ACC112 (cell line): Measurements from ENCODE around the gene ELK3.
A peak's percentile ranks its signal among the peaks of the same experiment; 100 is the strongest.

Experiments used
- H2AFZ ChIP-seq: fragments of 200-600 bp; sonication (generic); one replicate; pipeline ENCODE4 v1.6.0; 2017; ENCODE audit warnings: antibody characterized with exemption, low read length; ENCODE audit not compliant: unreplicated experiment
- H3K27ac ChIP-seq: fragments of 200-600 bp; sonication (generic); 2 replicates; pipeline ENCODE4 v1.5.1; 2014; ENCODE audit warnings: low read depth, mild to moderate bottlenecking, antibody characterized with exemption, low read length, moderate library complexity
- H3K27me3 ChIP-seq: fragments of 200-600 bp; sonication (generic); 2 replicates; pipeline ENCODE4 v1.6.1; 2014; ENCODE audit warnings: mild to moderate bottlenecking, antibody characterized with exemption, low read length, moderate library complexity, mixed read lengths; ENCODE audit not compliant: insufficient read depth
- H3K36me3 ChIP-seq: fragments of 200-600 bp; sonication (generic); 2 replicates; pipeline ENCODE4 v1.6.1; 2016; ENCODE audit warnings: mild to moderate bottlenecking, antibody characterized with exemption, low read length, moderate library complexity, mixed read lengths; ENCODE audit not compliant: insufficient read depth
- H3K4me1 ChIP-seq: fragments of 200-600 bp; sonication (generic); one replicate; pipeline ENCODE4 v1.6.1; 2016; ENCODE audit warnings: low read length, mixed read lengths; ENCODE audit not compliant: insufficient read depth, unreplicated experiment, control insufficient read depth
- H3K4me3 ChIP-seq: fragments of 200-600 bp; sonication (generic); 2 replicates; pipeline ENCODE4 v1.5.1; 2014; ENCODE audit warnings: mild to moderate bottlenecking, low read depth, low read length
- H3K79me2 ChIP-seq: fragments of 200-600 bp; sonication (generic); one replicate; pipeline ENCODE4 v1.6.0; 2016; ENCODE audit warnings: low read length; ENCODE audit not compliant: control insufficient read depth, unreplicated experiment, insufficient read depth

ELK3 gene

GRCh38 chr12:96241846-96242256, 47.7 kb downstream of the ELK3 start:
- Histone ChIP-seq H3K27me3 (no peaks in the 10 kb centered on the region), H3K36me3 (peaks cover 24% of the 10 kb centered on the region; the same call in 1 of the 2 replicates), H3K4me3 (no peak overlapping the region), H2AFZ (no peak overlapping the region), H3K4me1 (peaks cover 41% of the 10 kb centered on the region), H3K79me2 (peaks cover 88% of the 10 kb centered on the region), H3K27ac (peak overlapping the region; percentile 62)

- Histone ChIP-seq H3K27ac (peak overlapping the region; percentile 62), H3K36me3 (peaks cover 31% of the 10 kb centered on the region; the same call in 1 of the 2 replicates), H3K79me2 (peaks cover 93% of the 10 kb centered on the region), H3K4me3 (no peak overlapping the region), H3K27me3 (no peaks in the 10 kb centered on the region), H3K4me1 (peaks cover 41% of the 10 kb centered on the region), H2AFZ (no peak overlapping the region)
Observed at GRCh38 chr12:96242597-96242996, 48.4 kb downstream of the ELK3 start.

- Histone ChIP-seq H3K4me3 (no peak overlapping the region), H3K27me3 (no peaks in the 10 kb centered on the region), H3K4me1 (peaks cover 33% of the 10 kb centered on the region), H3K79me2 (peaks cover 96% of the 10 kb centered on the region), H3K36me3 (peaks cover 49% of the 10 kb centered on the region; the same call in 1 of the 2 replicates), H3K27ac (peak overlapping the region; percentile 17; the same call in 1 of the 2 replicates), H2AFZ (no peak overlapping the region)
Observed at GRCh38 chr12:96244826-96245225, 50.7 kb downstream of the ELK3 start.

DNA sequence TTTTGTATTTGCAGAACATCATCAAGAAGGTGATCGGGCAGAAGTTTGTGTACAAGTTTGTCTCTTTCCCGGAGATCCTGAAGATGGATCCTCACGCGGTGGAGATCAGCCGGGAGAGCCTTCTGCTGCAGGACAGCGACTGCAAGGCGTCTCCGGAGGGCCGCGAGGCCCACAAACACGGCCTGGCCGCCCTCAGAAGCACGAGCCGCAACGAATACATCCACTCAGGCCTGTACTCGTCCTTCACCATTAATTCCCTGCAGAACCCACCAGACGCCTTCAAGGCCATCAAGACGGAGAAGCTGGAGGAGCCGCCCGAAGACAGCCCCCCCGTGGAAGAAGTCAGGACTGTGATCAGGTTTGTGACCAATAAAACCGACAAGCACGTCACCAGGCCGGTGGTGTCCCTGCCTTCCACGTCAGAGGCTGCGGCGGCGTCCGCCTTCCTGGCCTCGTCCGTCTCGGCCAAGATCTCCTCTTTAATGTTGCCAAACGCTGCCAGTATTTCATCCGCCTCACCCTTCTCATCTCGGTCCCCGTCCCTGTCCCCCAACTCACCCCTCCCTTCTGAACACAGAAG, 52.8 kb downstream of the ELK3 start:
- H3K27me3 ChIP-seq = no peaks in the 10 kb centered on the region
- H3K36me3 ChIP-seq = peaks cover 62% of the 10 kb centered on the region
- peaks cover 25% of the 10 kb centered on the region for H3K4me1 ChIP-seq
- no peak overlapping the region for H2AFZ ChIP-seq
- no peak overlapping the region for H3K4me3 ChIP-seq
- peaks cover 98% of the 10 kb centered on the region for H3K79me2 ChIP-seq
- H3K27ac ChIP-seq = peak overlapping the region; percentile 51; the same call in 1 of the 2 replicates

- Histone ChIP-seq H3K79me2 (peaks cover 98% of the 10 kb centered on the region), H3K27me3 (no peaks in the 10 kb centered on the region), H3K36me3 (peaks cover 63% of the 10 kb centered on the region), H2AFZ (no peak overlapping the region), H3K27ac (peak overlapping the region; percentile 51; the same call in 1 of the 2 replicates), H3K4me3 (no peak overlapping the region), H3K4me1 (peaks cover 20% of the 10 kb centered on the region)
Observed at GRCh38 chr12:96247563-96247962, 53.4 kb downstream of the ELK3 start.

GRCh38 chr12:96248136-96248931, 54.2 kb downstream of the ELK3 start:
- Histone ChIP-seq H3K36me3 (peaks cover 61% of the 10 kb centered on the region), H3K79me2 (peaks cover 98% of the 10 kb centered on the region), H2AFZ (no peak overlapping the region)

GRCh38 chr12:96249196-96250118, 55.3 kb downstream of the ELK3 start:
- peaks cover 15% of the 10 kb centered on the region for H3K4me1 ChIP-seq
- peaks cover 63% of the 10 kb centered on the region for H3K36me3 ChIP-seq

More at GRCh38 chr12:96248136-96248931, 54.2 kb downstream of the ELK3 start:
- Histone ChIP-seq H3K4me3 (no peak overlapping the region), H3K4me1 (peaks cover 12% of the 10 kb centered on the region), H3K27me3 (no peaks in the 10 kb centered on the region), H3K27ac (no peak overlapping the region)

DNA sequence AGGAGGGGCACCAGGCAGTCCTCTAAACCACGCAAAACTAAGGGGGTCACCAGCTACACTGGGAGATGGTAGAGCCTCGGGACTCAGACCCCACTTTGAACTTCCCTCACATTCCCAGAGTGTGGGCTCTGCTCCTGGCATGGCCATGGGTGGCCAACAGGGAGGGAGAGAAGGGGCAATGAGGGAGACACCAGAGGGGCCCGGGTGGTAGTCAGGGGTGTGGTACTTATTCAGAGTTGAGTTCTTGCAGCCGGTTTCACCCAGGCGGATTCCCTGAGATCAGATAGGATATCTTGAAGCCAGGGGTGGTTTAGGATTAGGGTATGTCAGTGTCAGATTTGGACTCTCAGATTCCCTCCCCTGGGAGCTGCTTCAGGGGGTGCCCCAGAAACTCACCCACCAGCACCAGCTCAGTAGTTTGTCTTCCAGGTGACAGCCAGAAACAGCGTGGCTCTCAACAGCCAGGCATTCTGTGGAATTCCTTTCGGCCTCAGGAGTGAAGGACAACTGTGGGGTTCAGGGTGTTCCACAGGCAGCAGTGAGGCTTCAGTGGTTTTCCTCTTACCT, 56.0 kb downstream of the ELK3 start:
- peaks cover 59% of the 10 kb centered on the region for H3K36me3 ChIP-seq
- H3K27me3 ChIP-seq = no peaks in the 10 kb centered on the region
- no peak overlapping the region for H3K27ac ChIP-seq
- no peak overlapping the region for H2AFZ ChIP-seq
- peaks cover 100% of the 10 kb centered on the region for H3K79me2 ChIP-seq
- no peak overlapping the region for H3K4me3 ChIP-seq
- H3K4me1 ChIP-seq = peaks cover 22% of the 10 kb centered on the region

More at GRCh38 chr12:96249196-96250118, 55.3 kb downstream of the ELK3 start:
- Histone ChIP-seq H3K79me2 (peaks cover 100% of the 10 kb centered on the region), H3K27ac (no peak overlapping the region; the same call in 1 of the 2 replicates), H3K27me3 (no peaks in the 10 kb centered on the region), H3K4me3 (no peak overlapping the region), H2AFZ (no peak overlapping the region)

DNA sequence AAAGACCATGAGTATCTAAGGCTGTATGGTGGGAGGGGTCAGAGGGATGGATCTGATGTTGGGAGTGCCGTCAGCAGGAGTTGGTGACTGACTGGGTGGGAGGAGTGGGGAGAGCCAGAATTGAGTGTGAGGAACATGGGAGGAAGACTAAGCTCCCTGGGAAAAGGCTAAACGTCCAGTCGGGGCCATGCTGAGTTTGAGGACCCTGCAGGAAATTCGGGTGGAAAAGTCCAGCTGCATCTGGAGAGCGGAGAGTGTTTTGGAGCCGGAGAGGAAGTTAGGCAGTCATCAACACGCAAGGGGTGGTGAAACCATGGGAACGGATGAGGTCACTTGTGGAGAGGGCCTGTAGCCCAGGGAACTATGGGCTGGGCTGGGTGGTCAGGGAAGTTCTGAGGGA, 60.9 kb downstream of the ELK3 start:
- Histone ChIP-seq H3K79me2 (peaks cover 86% of the 10 kb centered on the region), H3K36me3 (peaks cover 26% of the 10 kb centered on the region), H3K4me1 (peaks cover 35% of the 10 kb centered on the region), H3K4me3 (no peak overlapping the region), H3K27ac (peak overlapping the region; percentile 66), H3K27me3 (no peaks in the 10 kb centered on the region), H2AFZ (no peak overlapping the region)
